HEK293T (cell line): ENCODE data around the gene NAPG.
"Not testable (repeated sequence)": the region's sequence is repeated elsewhere in the genome, so short reads cannot be mapped to it uniquely, and the experiment has no call there.

ENCODE experiments used
- CTCF ChIA-PET: fragments of 350-600 bp; formaldehyde crosslinking; extraction: SDS; loops from one replicate; lab custom pipeline; 2021; ENCODE audit warnings: antibody characterized with exemption, inconsistent platforms; lab: Yijun Ruan, JAX
- POLR2A ChIA-PET: fragments of 350-600 bp; formaldehyde crosslinking; extraction: SDS; loops from one replicate; lab custom pipeline; 2020; ENCODE audit warnings: antibody characterized with exemption, inconsistent platforms; lab: Yijun Ruan, JAX
- DNase-seq: peaks from one replicate; pipeline ENCODE4 v3.0.0; 2012; ENCODE audit warnings: mixed read lengths; ENCODE audit errors: extremely low spot score
- ARNT ChIP-seq: fragments of 450-650 bp; IDR thresholded peaks from 2 replicates; pipeline ENCODE4 v1.6.1; 2017; ENCODE audit warnings: mild to moderate bottlenecking
- BHLHE40 ChIP-seq: fragments of 450-650 bp; IDR thresholded peaks from 2 replicates; pipeline ENCODE4 v1.6.1; 2016; ENCODE audit warnings: mild to moderate bottlenecking, moderate library complexity, borderline replicate concordance
- CTBP1 ChIP-seq: fragments of 450-650 bp; IDR thresholded peaks from 2 replicates; pipeline ENCODE4 v1.6.1; 2016; ENCODE audit warnings: borderline replicate concordance
- ELF4 ChIP-seq: fragments of 450-650 bp; IDR thresholded peaks from 2 replicates; pipeline ENCODE4 v1.6.1; 2017; ENCODE audit warnings: antibody characterized with exemption
- FOXA1 ChIP-seq: fragments of 450-650 bp; IDR thresholded peaks from 2 replicates; pipeline ENCODE4 v1.6.1; 2016; ENCODE audit warnings: mild to moderate bottlenecking
- FOXK2 ChIP-seq: fragments of 450-650 bp; IDR thresholded peaks from 2 replicates; pipeline ENCODE4 v1.6.1; 2016; ENCODE audit warnings: mild to moderate bottlenecking
- FOXM1 ChIP-seq: fragments of 450-650 bp; IDR thresholded peaks from 2 replicates; pipeline ENCODE4 v1.6.1; 2017; ENCODE audit warnings: mild to moderate bottlenecking, borderline replicate concordance
- HDGF ChIP-seq: fragments of 450-650 bp; IDR thresholded peaks from 2 replicates; pipeline ENCODE4 v1.6.1; 2017; ENCODE audit warnings: antibody characterized with exemption, borderline replicate concordance
- L3MBTL2 ChIP-seq: fragments of 450-650 bp; conservative IDR thresholded peaks from 2 replicates; pipeline ENCODE4 v1.6.1; 2016; ENCODE audit warnings: mild to moderate bottlenecking
- LEF1 ChIP-seq: fragments of 450-650 bp; IDR thresholded peaks from 2 replicates; pipeline ENCODE4 v1.6.1; 2017; ENCODE audit warnings: mild to moderate bottlenecking, borderline replicate concordance
- PKNOX1 ChIP-seq: fragments of 450-650 bp; IDR thresholded peaks from 2 replicates; pipeline ENCODE4 v1.6.1; 2016
- SP1 ChIP-seq: fragments of 450-650 bp; IDR thresholded peaks from 2 replicates; pipeline ENCODE4 v1.6.1; 2017
- SUZ12 ChIP-seq: fragments of 450-650 bp; IDR thresholded peaks from 2 replicates; pipeline ENCODE4 v1.6.1; 2016; ENCODE audit warnings: mild to moderate bottlenecking
- TARDBP ChIP-seq: fragments of 450-650 bp; IDR thresholded peaks from 2 replicates; pipeline ENCODE4 v1.6.1; 2016
- ZNF384 ChIP-seq: fragments of 450-650 bp; IDR thresholded peaks from 2 replicates; pipeline ENCODE4 v1.6.1; 2016

NAPG gene

GRCh38 chr18:10585260-10585659 is 59.4 kb downstream of the NAPG start:
- DNase-seq, result no peak
- TF ChIP-seq TARDBP, result no peak
- no peak for TF ChIP-seq FOXA1
- no peak for TF ChIP-seq L3MBTL2
- no peak for TF ChIP-seq ELF4
- CTCF ChIA-PET, result no interaction called here
- POLR2A ChIA-PET, result no interaction called here

GRCh38 chr18:10588975-10589374 is 63.1 kb downstream of the NAPG start:
- TF ChIP-seq SUZ12 (no peak), L3MBTL2 (no peak), HDGF (no peak), FOXM1 (no peak), FOXK2 (no peak), CTBP1 (no peak), ZNF384 (no peak), SP1 (no peak), LEF1 (no peak), PKNOX1 (no peak)
- ChIA-PET POLR2A (no interaction called here), CTCF (no interaction called here)
- no peak for DNase-seq

- no peak for DNase-seq
- TF ChIP-seq ELF4 (no peak), FOXK2 (no peak), HDGF (no peak), TARDBP (no peak), CTBP1 (no peak), FOXA1 (no peak), LEF1 (no peak), SP1 (no peak), ARNT (no peak), L3MBTL2 (no peak), BHLHE40 (no peak), PKNOX1 (no peak)
- CTCF ChIA-PET, result no interaction called here
- POLR2A ChIA-PET, result no interaction called here
Measured at GRCh38 chr18:10590412-10590811, 64.6 kb downstream of the NAPG start.

- ChIA-PET POLR2A (no interaction called here), CTCF (no interaction called here)
- TF ChIP-seq ARNT (no peak), ZNF384 (no peak), CTBP1 (no peak), SP1 (no peak), HDGF (no peak)
- no peak for DNase-seq
Measured at GRCh38 chr18:10591896-10592295, 66.1 kb downstream of the NAPG start.

GRCh38 chr18:10593366-10594022 is 67.7 kb downstream of the NAPG start:
- POLR2A ChIA-PET, DNase-seq, CTCF ChIA-PET: not testable (repeated sequence)

GRCh38 chr18:10595917-10596316 is 70.1 kb downstream of the NAPG start:
- POLR2A ChIA-PET, DNase-seq, CTCF ChIA-PET: not testable (repeated sequence)

GRCh38 chr18:10597695-10598094 is 71.9 kb downstream of the NAPG start:
- DNase-seq, POLR2A ChIA-PET: not testable (repeated sequence)

GRCh38 chr18:10600701-10601100 is 74.9 kb downstream of the NAPG start:
- CTCF ChIA-PET, DNase-seq, POLR2A ChIA-PET: not testable (repeated sequence)

More at GRCh38 chr18:10597695-10598094, 71.9 kb downstream of the NAPG start:
- CTCF ChIA-PET, result not testable (repeated sequence)
